Measurements from ENCODE around the gene PLEKHA6.

GRCh38 chr1:204196068-204196795 lies 163.5 kb downstream of the PLEKHA6 start, which contains the start of gene KISS1:
- TF ChIP-seq POLR2A (IDR thresholded peaks at IDR 0.05; ENCODE audit: low read depth, low read length), result no peak
- TF ChIP-seq, protein P1, sequence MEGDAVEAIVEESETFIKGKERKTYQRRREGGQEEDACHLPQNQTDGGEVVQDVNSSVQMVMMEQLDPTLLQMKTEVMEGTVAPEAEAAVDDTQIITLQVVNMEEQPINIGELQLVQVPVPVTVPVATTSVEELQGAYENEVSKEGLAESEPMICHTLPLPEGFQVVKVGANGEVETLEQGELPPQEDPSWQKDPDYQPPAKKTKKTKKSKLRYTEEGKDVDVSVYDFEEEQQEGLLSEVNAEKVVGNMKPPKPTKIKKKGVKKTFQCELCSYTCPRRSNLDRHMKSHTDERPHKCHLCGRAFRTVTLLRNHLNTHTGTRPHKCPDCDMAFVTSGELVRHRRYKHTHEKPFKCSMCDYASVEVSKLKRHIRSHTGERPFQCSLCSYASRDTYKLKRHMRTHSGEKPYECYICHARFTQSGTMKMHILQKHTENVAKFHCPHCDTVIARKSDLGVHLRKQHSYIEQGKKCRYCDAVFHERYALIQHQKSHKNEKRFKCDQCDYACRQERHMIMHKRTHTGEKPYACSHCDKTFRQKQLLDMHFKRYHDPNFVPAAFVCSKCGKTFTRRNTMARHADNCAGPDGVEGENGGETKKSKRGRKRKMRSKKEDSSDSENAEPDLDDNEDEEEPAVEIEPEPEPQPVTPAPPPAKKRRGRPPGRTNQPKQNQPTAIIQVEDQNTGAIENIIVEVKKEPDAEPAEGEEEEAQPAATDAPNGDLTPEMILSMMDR (conservative IDR thresholded peaks at IDR 0.05; ENCODE audit: low read depth, low read length), result no peak
- no peak for TF ChIP-seq RFX5 (IDR thresholded peaks at IDR 0.05; ENCODE audit: low read depth, low read length)
- no peak for TF ChIP-seq CEBPB (IDR thresholded peaks at IDR 0.05; ENCODE audit: low read depth, low read length)
- TF ChIP-seq BHLHE40 (IDR thresholded peaks at IDR 0.05; ENCODE audit: low read depth, low read length), result no peak
- TF ChIP-seq MAZ (IDR thresholded peaks at IDR 0.05; ENCODE audit: borderline replicate concordance, low read depth, low read length), result no peak
- TF ChIP-seq MAFK (IDR thresholded peaks at IDR 0.05; ENCODE audit: low read depth, low read length), result no peak
- no peak for TF ChIP-seq MXI1 (IDR thresholded peaks at IDR 0.05; ENCODE audit: borderline replicate concordance, low read depth, low read length)
- no peak for TF ChIP-seq RAD21 (IDR thresholded peaks at IDR 0.05; ENCODE audit: low read length)
- TF ChIP-seq FOS (IDR thresholded peaks at IDR 0.05; ENCODE audit: low read depth, low read length), result no peak
- no peak for TF ChIP-seq USF2 (IDR thresholded peaks at IDR 0.05; ENCODE audit: low read depth, low read length)
- no peak for TF ChIP-seq SMC3 (IDR thresholded peaks at IDR 0.05; ENCODE audit: low read depth, low read length)
- TF ChIP-seq, protein P2, sequence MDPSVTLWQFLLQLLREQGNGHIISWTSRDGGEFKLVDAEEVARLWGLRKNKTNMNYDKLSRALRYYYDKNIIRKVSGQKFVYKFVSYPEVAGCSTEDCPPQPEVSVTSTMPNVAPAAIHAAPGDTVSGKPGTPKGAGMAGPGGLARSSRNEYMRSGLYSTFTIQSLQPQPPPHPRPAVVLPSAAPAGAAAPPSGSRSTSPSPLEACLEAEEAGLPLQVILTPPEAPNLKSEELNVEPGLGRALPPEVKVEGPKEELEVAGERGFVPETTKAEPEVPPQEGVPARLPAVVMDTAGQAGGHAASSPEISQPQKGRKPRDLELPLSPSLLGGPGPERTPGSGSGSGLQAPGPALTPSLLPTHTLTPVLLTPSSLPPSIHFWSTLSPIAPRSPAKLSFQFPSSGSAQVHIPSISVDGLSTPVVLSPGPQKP (IDR thresholded peaks at IDR 0.05; ENCODE audit: borderline replicate concordance, low read depth, low read length), result no peak

Measured in IMR-90 (cell line).